NCI-H82 treated with DMSO at 0.1 percent for 48 hours (cell line): ENCODE data around the gene ATG9A.
"Not testable (repeated sequence)": the region's sequence is repeated elsewhere in the genome, so short reads cannot be mapped to it uniquely, and the experiment has no call there.

Experiments used
- DNase-seq: peaks from one replicate; lab custom pipeline; 2025; ENCODE audit not compliant: unreplicated experiment; lab: John Stamatoyannopoulos, UW

The ATG9A gene, protein sequence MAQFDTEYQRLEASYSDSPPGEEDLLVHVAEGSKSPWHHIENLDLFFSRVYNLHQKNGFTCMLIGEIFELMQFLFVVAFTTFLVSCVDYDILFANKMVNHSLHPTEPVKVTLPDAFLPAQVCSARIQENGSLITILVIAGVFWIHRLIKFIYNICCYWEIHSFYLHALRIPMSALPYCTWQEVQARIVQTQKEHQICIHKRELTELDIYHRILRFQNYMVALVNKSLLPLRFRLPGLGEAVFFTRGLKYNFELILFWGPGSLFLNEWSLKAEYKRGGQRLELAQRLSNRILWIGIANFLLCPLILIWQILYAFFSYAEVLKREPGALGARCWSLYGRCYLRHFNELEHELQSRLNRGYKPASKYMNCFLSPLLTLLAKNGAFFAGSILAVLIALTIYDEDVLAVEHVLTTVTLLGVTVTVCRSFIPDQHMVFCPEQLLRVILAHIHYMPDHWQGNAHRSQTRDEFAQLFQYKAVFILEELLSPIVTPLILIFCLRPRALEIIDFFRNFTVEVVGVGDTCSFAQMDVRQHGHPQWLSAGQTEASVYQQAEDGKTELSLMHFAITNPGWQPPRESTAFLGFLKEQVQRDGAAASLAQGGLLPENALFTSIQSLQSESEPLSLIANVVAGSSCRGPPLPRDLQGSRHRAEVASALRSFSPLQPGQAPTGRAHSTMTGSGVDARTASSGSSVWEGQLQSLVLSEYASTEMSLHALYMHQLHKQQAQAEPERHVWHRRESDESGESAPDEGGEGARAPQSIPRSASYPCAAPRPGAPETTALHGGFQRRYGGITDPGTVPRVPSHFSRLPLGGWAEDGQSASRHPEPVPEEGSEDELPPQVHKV

DNA sequence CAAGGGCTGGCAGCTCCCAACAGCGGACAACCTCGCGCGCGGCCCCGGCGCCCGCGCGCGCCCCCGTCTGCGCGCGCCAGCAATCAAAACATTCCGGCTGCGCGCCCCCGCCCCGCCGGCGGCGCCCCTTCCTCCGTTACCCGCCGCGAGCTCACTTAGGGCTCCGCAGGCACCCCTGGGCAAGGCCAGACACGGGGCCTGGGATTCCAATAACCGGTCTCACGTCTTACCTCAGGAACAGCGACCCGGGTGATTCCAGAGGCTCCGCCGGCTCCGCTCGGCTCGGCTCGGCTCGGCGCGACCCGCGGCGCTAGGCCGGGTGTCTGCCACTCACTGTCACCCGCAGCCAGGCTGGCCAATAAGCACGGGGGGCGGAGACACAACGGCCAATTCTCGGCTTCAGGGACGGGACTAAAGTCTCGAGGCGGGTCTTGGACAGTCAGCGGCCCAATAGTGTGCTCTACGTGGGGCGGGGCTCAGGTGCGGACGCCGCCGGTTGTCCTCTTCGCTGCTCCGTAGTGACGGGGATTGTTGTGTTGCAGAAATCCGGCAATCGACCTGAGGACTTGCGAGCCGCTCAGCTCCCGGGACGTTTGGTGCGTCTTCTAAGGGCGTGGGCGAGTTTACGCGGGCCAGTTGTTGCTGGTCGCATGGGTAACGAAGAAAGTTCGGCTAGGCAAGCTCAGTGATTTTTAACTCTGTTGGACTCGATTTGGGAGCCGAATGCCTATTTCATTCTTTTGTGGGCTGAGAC lies at the start of gene ATG9A, which contains the start of gene ANKZF1:
Gene ATG9A (minus strand): TSS at position 332 of the 754 bp plus-strand sequence. CDS start 1,612 bp downstream, outside the sequence.
Gene ANKZF1 (plus strand): TSS at position 502 of the 754 bp plus-strand sequence. CDS start 452 bp downstream, outside the sequence.
- peak; percentile 98 for DNase-seq

DNA sequence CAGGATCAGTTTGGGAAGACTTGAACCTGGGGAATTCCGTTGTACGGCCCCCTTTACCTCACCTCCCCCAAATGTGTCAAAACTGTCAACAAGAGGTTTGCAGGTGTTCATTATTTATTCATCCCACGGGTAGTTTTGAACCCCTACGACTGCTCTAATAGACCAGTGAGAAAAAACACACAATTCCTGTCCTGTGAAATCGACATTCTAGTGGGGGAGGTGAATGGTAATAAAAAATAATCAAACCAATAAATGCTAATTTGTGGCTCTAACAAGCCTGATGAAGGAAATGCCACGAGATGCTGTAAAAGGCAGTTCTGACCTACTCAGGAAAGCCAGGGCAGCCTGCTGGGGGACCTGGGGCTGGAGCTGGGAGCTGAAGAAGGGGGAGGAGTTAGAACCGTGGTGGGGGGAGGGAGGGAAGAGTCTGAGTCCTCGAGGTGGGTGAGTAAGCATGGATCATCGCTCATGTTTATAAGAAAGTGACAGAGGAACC lies 49.3 kb upstream of the ATG9A start:
- DNase-seq = no peak

DNA sequence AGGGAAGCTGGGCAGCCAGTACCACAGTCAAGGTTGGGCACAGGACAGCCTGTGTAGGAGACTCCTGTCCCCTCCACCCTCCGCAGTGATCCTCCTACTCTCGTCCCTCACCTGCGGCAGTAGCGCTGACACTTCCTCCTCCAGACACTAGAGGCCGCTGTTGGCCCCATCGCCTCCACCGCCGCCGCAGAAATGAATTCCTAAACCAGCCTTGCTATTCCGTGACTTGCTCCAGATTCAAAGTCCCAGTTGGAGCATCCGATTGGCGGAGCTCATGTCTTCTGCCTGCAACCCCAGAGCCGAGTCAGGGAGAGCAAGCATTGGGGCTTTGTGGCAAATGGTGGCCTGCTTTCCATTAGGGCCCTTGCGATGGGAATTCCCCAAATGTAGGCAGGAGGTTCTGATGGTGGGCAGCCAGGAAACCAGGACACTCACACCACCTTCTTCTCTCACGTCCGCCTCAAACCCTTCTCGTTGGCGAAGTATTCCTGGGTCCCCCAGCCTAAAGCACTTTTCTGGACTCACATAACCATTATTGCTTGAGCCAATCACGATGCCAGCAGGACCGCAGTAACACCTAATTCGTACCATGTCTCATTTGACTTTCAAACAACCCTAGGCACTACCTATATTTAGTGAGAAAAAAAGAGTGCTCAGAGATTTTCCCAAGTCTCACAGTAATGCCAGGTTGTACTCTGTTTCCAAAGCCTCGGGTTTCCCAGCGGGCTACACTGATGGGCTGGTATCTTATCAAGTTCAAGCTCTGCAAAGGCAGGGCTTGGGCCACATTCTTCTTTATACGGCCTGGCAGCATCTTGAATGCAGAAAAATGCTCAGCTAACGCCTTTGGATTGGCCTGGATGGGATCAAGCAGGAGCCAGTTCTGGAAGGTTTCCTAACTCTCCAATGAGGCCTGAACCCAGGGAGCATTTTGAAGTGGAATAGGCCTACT lies 48.5 kb upstream of the ATG9A start:
- peak; percentile 74 for DNase-seq

DNA sequence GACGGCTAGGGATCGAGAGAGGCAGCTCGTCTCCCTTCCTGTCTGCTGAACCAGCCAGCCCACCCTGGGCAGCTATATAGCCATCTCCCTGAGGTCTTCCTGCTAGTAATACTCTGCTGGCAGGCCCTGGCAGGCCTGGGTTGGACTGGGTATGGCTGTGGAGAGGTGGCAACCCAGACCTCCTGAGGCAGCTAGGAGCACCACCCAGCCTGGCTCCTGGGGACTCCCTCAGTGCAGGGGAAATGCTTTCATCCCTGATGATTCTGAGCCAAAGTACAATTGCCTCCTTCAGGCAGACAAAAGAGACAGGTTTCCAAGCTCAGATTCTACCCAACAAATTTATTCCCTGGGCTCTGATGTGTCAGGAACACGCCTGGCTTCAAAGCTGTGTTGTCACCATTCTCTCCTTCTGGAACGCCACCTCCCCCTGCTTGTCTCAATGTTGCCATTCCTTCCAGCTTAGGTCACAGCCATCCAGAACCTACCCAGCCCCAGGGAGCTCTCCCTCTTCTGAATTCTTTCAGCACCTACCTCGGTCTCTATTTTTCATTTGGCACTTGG lies 45.0 kb upstream of the ATG9A start:
- no peak for DNase-seq

DNA sequence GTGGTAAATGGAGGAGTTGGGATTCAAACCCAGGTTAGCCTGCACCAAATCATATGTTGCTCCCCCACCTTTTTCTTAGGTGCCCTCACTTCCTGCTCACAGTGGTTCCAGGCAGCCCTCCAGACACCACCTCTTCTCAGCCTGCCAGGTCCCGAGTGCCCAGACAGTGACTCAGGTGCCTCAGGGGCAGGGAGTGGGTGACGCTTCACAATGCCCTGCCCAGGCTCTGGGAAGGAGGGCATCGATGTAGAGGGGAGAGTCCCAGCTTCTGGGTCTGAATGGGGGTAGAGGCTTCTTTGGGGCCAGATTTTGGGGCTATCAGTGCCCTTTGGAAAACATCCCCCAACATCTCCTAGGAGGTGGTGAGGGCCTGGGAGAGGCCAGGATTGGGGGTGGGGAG lies 44.5 kb upstream of the ATG9A start:
- DNase-seq = no peak

DNA sequence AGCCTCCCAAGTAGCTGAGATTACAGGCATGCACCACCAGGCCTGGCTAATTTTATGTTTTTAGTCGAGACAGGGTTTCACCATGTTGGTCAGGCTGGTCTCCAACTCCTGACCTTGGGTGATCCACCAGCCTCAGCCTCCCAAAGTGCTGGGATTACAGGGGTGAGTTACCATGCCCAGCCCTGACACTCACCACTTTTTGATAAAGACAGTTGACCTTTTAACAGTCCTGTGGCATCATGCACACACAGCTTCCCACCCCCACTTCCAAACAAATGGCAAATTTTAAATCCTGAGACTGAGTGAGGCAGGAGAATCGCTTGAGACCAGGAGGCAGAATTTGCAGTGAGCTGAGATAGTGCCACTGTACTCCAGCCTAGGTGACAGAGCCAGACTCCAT lies 43.6 kb upstream of the ATG9A start:
- no peak for DNase-seq

DNA sequence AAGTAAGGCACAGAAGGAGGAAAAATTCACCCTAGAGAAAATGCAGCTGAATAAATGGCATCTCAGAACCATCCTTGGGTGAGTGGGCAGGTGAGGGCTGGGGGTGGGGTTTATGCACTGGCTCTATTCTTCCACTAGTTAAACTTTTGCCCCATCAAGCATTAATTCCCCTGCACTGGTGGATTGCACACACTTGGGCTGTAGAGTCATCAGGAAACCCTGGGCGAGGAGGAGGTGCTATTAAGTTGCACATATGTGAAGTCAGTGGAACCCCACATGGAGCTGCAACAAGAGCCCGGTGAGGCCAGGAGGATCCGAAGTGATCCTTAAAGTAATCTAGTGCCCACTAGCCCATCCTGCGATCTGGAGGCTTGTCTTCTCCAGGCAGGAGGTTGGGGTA lies 42.9 kb upstream of the ATG9A start:
- DNase-seq = no peak

DNA sequence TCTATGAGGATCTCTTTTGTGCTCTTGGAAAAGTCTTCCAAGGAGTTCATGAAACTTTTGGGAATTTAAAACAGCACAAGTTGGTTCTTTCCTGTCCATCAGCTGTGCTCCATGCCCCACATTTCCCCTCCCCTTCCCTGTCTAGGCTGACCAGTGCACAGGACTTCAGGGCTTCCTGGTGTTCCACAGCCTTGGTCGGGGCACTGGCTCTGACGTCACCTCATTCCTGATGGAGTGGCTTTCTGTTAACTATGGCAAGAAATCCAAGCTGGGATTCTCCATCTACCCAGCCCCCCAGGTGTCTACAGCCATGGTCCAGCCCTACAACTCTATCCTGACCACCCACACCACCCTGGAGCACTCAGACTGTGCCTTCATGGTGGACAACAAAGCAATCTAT lies 41.6 kb upstream of the ATG9A start:
- no peak for DNase-seq

DNA sequence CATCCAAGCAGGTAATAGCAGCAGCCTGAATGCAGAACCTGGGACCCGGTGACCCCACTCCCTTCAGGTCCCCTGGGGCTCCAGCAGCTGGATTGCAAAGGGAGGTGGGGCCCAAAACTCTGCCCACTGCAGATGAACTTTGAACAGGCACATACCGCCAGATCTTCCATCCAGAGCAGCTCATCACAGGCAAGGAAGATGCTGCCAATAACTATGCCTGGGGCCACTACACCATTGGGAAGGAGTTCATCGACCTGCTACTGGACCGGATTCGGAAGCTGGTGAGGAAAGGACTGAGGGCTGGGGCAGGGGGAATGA lies 40.6 kb upstream of the ATG9A start:
- no peak for DNase-seq

DNA sequence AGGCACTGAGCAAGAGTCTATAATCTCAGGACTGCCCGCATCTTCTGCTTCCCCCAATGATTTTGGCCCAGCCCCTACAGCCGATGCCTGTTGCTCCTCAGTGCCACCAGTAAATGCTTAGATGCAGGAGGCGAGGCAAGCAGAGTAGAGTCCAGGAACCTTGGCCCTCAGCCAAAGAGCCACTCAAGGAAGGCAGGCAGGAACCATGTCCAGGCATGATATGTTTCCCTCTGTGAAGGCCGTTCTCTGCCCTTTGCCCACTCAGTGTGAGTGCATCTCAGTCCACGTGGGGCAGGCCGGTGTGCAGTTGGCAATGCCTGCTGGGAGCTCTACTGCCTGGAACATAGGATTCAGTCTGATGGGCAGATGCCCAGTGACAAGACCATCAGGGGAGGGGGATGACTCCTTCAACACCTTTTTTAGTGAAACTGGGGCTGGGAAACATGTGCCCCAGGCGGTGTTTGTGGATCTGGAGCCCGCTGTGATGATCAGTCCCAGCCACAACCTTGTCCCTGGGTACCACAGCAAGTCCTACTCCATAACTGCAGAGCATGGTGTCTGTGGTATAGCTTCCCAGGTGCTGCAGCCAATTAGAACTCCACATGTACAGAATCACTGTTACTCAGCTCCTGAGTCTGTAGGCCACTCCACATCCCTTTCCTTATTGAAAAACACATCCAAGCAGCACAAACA lies 40.1 kb upstream of the ATG9A start:
- DNase-seq = no peak

DNA sequence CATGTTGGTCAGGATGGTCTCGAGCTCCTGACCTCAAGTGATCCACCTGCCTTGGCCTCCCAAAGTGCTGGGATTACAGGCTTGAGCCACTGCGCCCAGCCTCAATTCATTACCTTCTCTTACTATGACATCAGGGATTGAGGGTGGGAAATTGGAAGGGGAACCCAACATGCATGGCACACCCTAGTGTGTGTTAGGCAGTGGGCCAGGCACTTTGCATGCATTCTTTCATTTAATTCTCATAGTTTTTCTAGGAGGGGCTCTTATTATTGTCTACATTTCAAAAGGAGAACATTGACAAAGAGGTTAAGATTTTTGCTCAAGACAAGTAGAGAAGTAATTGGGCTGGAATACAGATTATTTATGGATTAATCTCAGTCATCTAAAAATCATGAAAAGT lies 38.9 kb upstream of the ATG9A start:
- no peak for DNase-seq

DNA sequence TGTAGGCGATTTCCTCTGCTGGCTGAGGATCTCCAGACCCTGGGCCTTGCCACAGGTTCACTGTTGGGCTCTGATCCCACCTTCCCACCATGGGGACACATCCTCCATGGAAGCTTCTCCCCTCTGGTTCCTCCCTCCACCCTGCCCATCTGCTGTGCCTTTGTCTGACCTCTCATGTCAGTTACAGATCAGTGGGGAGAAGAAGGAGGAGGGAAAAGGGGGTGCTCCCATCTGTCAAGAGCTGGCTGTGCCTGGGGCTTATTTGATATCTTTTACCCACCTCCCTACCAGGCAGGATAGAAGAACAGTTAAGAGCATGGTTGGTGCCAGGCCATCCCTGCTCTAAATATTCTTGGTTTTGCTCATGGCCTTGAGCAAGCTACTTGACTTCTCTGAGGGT lies 37.5 kb upstream of the ATG9A start:
- DNase-seq = no peak

DNA sequence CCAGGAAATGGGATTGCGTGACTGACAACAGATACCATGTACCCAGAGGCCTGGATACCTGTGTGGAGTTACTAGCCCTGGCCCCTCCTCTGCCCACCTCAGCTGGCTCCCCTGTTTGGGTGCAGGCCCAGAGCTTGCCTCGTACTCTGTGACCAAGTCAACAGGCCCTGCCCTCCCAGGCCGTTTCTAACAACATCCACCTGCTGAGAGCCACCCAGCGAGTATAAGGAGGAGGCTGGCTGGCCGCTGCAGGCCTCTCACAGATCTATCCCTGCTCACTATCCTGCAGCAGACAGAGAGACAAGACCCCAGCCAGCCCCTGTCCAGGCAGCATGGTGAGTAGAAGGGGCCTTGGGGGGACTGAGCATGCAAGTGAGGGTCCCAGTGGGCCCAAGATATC lies 36.8 kb upstream of the ATG9A start:
- DNase-seq = no peak

DNA sequence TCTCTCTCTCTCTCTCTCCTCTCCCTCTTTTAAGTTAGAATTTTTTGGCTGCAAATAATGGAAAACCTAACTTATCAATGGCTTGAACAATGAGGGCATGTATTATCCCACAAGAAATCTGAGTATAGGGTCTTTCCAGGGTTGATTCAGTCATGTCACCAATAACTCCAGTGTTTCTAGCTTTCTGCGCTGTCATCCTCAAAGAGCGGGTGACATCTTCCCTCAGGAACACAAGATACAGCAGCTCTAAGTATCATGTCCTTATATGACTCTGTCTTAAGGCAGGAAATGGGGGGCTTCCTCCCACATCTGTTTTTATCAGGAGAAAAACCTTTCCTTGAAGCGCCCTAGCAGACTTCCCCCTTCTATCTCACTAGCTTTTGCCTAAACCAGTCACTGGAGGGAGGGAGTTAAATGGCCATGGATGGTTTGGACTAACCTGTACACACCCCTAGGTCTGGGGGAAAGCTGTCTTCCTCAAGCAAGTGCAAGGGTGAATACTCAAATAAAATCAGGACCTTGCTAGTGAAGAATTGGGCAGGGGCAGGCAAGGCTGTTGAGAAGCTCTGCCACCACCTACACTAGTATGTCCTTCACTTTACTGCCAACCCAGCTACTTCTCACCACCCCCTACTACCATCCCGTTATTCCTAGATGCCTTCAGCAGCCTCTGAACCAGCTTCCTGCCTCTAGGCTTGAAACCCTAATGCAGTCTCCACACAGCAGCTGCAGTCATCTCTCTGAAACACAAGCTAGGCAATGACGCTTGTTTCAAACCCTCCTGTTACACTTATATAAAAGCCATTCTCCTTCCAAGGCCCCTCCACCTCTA lies 31.8 kb upstream of the ATG9A start:
- no peak for DNase-seq

DNA sequence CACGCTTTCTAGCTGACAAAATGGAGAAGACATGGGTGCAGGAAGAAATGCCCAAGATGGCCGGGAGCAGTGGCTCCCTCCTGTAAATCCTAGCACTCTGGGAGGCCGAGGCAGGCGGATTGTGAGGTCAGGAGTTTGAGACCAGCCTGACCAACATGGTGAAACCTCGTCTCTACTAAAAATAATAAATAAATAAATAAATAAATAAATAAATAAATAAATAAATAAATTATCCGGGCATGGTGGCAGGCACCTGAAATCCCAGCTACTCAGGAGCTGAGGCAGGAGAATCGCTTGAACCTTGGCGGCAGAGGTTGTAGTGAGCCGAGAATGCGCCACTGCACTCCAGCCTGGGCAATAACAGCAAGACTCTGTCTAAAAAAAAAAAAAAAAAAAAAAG lies 29.5 kb upstream of the ATG9A start:
- DNase-seq = not testable (repeated sequence)

DNA sequence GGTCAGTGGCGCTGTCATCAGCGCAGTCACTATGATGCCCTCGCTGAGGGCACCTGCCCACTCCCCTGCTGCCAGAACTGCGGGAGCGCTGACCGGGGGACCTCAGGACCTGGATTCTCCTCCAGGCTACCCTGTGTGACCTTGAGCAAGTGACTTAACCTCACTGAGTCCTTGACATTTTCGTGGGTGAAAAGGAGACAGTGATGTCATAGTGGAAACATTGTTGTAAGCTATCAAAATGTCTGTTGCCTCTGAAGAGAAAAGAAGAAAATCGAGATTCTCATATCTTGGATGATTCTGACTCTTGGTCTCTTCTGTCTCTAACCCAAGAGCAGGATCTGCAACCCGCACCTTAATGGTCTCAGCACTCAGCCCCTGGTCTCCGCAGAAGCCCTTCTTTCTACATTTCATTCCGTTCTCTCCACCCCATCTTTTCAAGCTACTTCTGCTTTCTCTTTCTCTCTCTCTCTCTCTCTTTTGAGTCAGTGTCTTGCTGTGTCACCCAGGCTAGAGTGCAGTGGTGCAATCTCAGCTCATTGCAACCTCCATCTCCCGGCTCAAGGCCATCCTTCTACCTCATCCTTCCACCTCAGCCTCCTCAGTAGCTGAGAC lies 25.3 kb upstream of the ATG9A start:
- no peak for DNase-seq

DNA sequence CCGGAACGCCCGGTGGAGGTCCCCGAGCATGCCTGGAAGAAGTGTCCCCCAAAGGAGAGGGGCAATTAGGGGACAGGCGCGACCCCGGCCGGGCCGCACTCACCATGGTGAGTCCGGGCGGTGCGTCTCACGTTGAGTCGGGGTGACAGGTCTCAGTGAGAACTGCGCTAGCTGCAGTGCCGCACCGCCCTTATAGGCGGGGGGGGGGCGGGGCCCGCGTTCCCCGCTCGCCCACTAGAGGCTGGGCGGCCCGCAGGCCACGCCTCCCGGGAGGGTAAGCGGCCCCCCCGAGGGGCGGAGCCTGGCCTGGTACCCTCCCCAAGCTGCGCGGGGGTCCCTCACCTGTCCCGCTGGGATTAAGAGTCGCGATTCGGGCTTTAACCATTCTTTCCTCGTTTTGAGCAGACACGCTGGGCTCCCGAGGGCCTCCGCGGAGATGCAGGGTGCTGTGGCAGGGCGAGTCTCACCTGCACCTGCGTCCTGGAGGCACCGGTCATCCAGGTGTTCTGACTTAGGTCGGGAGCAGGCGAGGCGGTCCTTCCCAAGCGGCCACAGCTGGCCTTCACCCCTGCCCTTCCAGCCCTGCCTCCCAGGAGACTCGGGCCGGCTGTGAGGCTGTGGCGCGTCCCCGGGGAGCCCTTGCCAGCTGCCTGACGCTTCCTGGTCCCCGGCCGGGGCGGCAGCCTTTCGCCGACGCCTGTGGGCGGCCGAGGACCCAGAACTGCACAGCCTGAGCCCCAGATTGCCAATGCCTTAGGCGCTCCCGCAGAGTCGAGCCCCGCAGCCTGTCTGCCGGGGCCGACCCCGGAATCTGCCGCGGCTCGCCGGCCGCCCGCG lies 24.5 kb upstream of the ATG9A start, which contains the start of gene TUBA4A:
Gene TUBA4A (minus strand): TSS at position 166 of the 837 bp plus-strand sequence. CDS start 60 bp downstream, at position 106.
- DNase-seq = peak; percentile 42
